IMR-90 (cell line): Measurements from ENCODE around the gene CTAG2.

Source experiments
- CTCF ChIP-seq: conservative IDR thresholded peaks from 2 replicates; pipeline ENCODE4 v1.5.1; 2012; ENCODE audit warnings: mild to moderate bottlenecking, low read depth, low read length, improper control_type of control experiment
- MAFK ChIP-seq: IDR thresholded peaks from 2 replicates; pipeline ENCODE4 v1.6.1; 2012; ENCODE audit warnings: low read depth, low read length, improper control_type of control experiment
- MXI1 ChIP-seq: IDR thresholded peaks from 2 replicates; pipeline ENCODE4 v1.6.1; 2012; ENCODE audit warnings: low read depth, mild to moderate bottlenecking, low read length, moderate library complexity, borderline replicate concordance
- NFE2L2 ChIP-seq: fragments of 150-350 bp; IDR thresholded peaks from 2 replicates; pipeline ENCODE4 v1.6.1; 2016; ENCODE audit warnings: low read depth, mild to moderate bottlenecking, low read length
- POLR2A ChIP-seq: IDR thresholded peaks from 2 replicates; pipeline ENCODE4 v1.6.1; 2012; ENCODE audit warnings: mild to moderate bottlenecking, low read depth, low read length
- RCOR1 ChIP-seq: IDR thresholded peaks from 2 replicates; pipeline ENCODE4 v1.6.1; 2012; ENCODE audit warnings: mild to moderate bottlenecking, low read length, improper control_type of control experiment; ENCODE audit not compliant: insufficient replicate concordance
- RFX5 ChIP-seq: IDR thresholded peaks from 2 replicates; pipeline ENCODE4 v1.8.0; 2012; ENCODE audit warnings: low read depth, mild to moderate bottlenecking, low read length, moderate library complexity
- SMC3 ChIP-seq: fragments of 150-350 bp; IDR thresholded peaks from 2 replicates; pipeline ENCODE4 v1.6.1; 2016; ENCODE audit warnings: low read depth, mild to moderate bottlenecking, antibody characterized with exemption, low read length, moderate library complexity
- USF2 ChIP-seq: fragments of 150-350 bp; IDR thresholded peaks from 2 replicates; pipeline ENCODE4 v1.6.1; 2017; ENCODE audit warnings: mild to moderate bottlenecking, antibody characterized with exemption, low read length, low read depth

- TF ChIP-seq MXI1 (no peak), CTCF (no peak), POLR2A (no peak), SMC3 (no peak), USF2 (no peak), MAFK (no peak), NFE2L2 (no peak), RCOR1 (no peak), RFX5 (no peak)
Observed at GRCh38 chrX:154658957-154659356, 5.6 kb upstream of the CTAG2 start.
